ENCODE measurements around the gene C1orf105. TPM values are rescaled to one million over a fixed set of nuclear protein-coding genes. Genes with fewer than 3 reads are reported as not detected.

The C1orf105 gene
- total and polyA plus RNA-seq, 2 of the 13 experiments (the other 11 are each of a cell fraction or from before 2014, with no cell fraction given): 0.15 to 0.45 TPM

DNA sequence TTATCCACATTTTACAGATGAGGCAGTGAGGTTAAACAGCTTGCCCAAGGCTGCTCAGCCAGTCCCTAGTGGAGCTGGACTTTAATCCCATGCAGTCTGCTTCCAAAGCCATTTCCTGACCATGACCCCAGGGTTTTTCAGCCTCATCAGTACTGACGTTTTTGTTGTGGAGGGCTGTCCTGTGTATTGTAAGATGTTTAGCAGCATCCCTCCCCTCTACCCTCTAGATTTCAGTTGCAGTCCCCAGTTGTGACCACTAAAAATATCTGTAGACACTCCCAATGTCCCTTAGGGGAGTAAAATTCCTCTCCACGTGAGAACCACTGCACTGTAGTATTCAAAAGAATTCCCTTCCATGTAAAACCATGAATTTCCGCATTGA lies 30.2 kb upstream of the C1orf105 start (continued):
- peak; percentile 26; the same call in 1 of the 2 replicates for TF ChIP-seq PAXIP1 (CRISPR knock-in tag; conservative IDR thresholded peaks at IDR 0.05)
- TF ChIP-seq, protein P1, sequence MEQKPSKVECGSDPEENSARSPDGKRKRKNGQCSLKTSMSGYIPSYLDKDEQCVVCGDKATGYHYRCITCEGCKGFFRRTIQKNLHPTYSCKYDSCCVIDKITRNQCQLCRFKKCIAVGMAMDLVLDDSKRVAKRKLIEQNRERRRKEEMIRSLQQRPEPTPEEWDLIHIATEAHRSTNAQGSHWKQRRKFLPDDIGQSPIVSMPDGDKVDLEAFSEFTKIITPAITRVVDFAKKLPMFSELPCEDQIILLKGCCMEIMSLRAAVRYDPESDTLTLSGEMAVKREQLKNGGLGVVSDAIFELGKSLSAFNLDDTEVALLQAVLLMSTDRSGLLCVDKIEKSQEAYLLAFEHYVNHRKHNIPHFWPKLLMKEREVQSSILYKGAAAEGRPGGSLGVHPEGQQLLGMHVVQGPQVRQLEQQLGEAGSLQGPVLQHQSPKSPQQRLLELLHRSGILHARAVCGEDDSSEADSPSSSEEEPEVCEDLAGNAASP (CRISPR knock-in tag; IDR thresholded peaks at IDR 0.05; ENCODE audit: borderline replicate concordance): 0 out of 2 replicates have a peak, but pooled peaks have one; percentile 16
- TF ChIP-seq NR2F2 (IDR thresholded peaks at IDR 0.05; ENCODE audit: borderline replicate concordance, low read depth): 0 out of 2 replicates have a peak, but pooled peaks have one; percentile 36
- TF ChIP-seq NR2F1 (CRISPR knock-in tag; IDR thresholded peaks at IDR 0.05): peak; percentile 72 to 83; a peak in 3 of 4 replicates
- peak; percentile 63; the same call in 1 of the 2 replicates for TF ChIP-seq ZNF644 (CRISPR knock-in tag; IDR thresholded peaks at IDR 0.05; ENCODE audit: low read depth)
- peak; percentile 98 for TF ChIP-seq ZNF549 (CRISPR knock-in tag; IDR thresholded peaks at IDR 0.05)
- no peak for TF ChIP-seq FOXP1 (IDR thresholded peaks at IDR 0.05)
- TF ChIP-seq FOXP1 (CRISPR knock-in tag; IDR thresholded peaks at IDR 0.05): 0 out of 2 replicates have a peak, but pooled peaks have one; percentile 11
- TF ChIP-seq ZNF138 (CRISPR knock-in tag; IDR thresholded peaks at IDR 0.05; ENCODE audit: low read depth): no peak
- TF ChIP-seq RARA (CRISPR knock-in tag; IDR thresholded peaks at IDR 0.05): peak; percentile 89
- TF ChIP-seq BCL6 (CRISPR knock-in tag; IDR thresholded peaks at IDR 0.05): peak; percentile 25; the same call in 1 of the 2 replicates
- TF ChIP-seq SALL1 (CRISPR knock-in tag; IDR thresholded peaks at IDR 0.05): peak; percentile 36; the same call in 1 of the 2 replicates
- peak; percentile 36; the same call in 1 of the 2 replicates for TF ChIP-seq HMG20A (CRISPR knock-in tag; IDR thresholded peaks at IDR 0.05; ENCODE audit: borderline replicate concordance)
- TF ChIP-seq ZMYM4 (CRISPR knock-in tag; IDR thresholded peaks at IDR 0.05): peak; percentile 28; the same call in 1 of the 2 replicates
- TF ChIP-seq GATAD2A (CRISPR knock-in tag; IDR thresholded peaks at IDR 0.05): 0 out of 2 replicates have a peak, but pooled peaks have one; percentile 22
- TF ChIP-seq RELA (CRISPR knock-in tag; IDR thresholded peaks at IDR 0.05): no peak
- peak; percentile 83 for TF ChIP-seq HNF4A (CRISPR knock-in tag; IDR thresholded peaks at IDR 0.05)
- TF ChIP-seq, protein P2, sequence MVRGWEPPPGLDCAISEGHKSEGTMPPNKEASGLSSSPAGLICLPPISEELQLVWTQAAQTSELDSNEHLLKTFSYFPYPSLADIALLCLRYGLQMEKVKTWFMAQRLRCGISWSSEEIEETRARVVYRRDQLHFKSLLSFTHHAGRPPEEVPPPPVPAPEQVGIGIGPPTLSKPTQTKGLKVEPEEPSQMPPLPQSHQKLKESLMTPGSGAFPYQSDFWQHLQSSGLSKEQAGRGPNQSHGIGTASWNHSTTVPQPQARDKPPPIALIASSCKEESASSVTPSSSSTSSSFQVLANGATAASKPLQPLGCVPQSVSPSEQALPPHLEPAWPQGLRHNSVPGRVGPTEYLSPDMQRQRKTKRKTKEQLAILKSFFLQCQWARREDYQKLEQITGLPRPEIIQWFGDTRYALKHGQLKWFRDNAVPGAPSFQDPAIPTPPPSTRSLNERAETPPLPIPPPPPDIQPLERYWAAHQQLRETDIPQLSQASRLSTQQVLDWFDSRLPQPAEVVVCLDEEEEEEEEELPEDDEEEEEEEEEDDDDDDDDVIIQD (CRISPR knock-in tag; IDR thresholded peaks at IDR 0.05; ENCODE audit: low read depth): peak; percentile 59; the same call in 1 of the 2 replicates
- TF ChIP-seq NR2C2 (CRISPR knock-in tag; IDR thresholded peaks at IDR 0.05; ENCODE audit: borderline replicate concordance): peak; percentile 31; the same call in 1 of the 2 replicates
- TF ChIP-seq SKI (IDR thresholded peaks at IDR 0.05; ENCODE audit: partially characterized antibody): peak; percentile 30

Measured in HepG2 (cell line).